ENCODE data around the gene MTMR6.

GRCh38 chr13:25196971-25197370 is 90.3 kb downstream of the MTMR6 start:
- no peak for TF ChIP-seq SUZ12 (IDR thresholded peaks at IDR 0.05; ENCODE audit: extremely low read depth, insufficient read depth, insufficient read length)
- no peak for TF ChIP-seq ZNF274 (IDR thresholded peaks at IDR 0.05; ENCODE audit: low read depth, low read length)
- TF ChIP-seq YY1 (IDR thresholded peaks at IDR 0.05; ENCODE audit: insufficient read depth, insufficient read length) = no peak

All from NT2/D1 (cell line).